NOMO-1 treated with DMSO at 0.1 percent for 48 hours (cell line): ENCODE results near the gene ARF1.
A peak's percentile ranks its signal among the peaks of the same experiment; 100 is the strongest.

Experiments
- DNase-seq: peaks from one replicate; lab custom pipeline; 2025; ENCODE audit not compliant: unreplicated experiment; lab: John Stamatoyannopoulos, UW

Gene ARF1

DNA sequence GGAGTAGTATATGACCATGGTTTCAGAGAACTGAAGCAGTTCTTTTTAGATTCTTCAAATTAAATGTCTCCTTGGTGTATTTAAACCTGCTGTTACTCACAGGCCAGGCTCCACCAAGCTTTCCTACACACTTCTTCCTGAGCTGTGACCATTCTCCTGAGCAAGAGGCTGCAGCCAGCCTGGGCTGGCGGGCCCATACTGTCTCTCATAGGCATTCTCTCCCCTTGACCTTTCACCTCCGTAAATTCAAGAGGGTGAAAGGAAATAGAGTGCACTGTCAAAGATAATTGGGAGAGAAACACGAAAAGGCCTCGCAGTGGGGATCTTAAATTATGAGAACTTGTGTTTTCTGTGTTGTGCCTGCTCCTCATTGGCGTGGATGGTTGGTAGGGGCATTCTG is 2.3 kb downstream of the ARF1 start:
- no peak for DNase-seq

DNA sequence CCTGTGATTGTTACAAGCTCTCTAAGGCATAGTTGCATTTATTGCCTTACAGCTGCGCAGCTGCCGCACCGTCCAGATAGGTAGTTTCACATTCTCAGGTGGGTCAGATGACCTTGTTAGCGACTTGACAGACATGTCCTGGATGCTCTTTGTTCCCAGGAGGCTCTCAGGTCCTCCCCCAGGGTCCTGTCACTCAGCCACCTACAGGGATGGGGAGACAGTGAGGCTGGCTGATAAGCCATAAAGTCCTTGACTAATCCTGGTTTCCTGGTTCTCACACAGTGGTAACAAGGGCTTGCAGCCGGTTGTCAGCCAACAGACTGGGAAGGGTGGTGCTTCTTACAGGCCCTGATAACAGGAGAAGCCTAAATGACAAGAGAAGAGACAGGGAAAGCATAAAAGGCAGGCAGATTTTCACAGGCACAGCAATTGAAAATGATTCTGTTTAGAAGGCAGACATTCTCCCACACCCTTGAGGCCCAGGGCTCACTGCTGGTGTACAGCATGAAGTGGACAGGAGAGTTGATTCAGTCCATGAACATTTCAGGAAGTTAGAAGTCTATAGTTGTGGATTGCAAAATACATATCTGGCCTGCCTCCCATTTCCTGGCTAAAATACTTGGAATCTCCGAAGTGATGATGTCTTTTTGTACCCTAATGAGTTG is 2.9 kb downstream of the ARF1 start:
- DNase-seq = no peak

DNA sequence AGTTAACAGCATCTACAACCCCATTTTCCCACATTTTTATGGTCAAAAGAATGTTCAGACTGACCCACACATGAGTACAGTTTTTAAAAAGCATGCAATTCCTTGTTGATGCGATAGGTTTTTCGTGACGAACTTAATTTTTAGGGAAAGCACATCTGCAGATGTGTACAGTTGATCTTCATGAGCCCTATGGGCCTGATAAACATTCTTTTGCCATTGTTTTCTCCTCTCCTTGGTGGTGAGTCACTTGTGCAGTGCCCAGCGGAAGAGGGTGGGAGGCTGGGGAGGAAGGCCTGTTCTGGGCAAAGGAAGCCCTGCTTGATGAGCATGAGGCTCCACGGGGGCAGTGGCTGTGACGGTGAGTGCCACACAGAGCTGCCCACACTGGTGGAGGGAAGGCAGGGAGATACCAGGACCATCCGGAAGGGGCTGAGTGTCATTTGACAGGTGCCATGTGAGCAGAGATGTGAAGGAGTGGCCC is 5.3 kb downstream of the ARF1 start:
- no peak for DNase-seq

DNA sequence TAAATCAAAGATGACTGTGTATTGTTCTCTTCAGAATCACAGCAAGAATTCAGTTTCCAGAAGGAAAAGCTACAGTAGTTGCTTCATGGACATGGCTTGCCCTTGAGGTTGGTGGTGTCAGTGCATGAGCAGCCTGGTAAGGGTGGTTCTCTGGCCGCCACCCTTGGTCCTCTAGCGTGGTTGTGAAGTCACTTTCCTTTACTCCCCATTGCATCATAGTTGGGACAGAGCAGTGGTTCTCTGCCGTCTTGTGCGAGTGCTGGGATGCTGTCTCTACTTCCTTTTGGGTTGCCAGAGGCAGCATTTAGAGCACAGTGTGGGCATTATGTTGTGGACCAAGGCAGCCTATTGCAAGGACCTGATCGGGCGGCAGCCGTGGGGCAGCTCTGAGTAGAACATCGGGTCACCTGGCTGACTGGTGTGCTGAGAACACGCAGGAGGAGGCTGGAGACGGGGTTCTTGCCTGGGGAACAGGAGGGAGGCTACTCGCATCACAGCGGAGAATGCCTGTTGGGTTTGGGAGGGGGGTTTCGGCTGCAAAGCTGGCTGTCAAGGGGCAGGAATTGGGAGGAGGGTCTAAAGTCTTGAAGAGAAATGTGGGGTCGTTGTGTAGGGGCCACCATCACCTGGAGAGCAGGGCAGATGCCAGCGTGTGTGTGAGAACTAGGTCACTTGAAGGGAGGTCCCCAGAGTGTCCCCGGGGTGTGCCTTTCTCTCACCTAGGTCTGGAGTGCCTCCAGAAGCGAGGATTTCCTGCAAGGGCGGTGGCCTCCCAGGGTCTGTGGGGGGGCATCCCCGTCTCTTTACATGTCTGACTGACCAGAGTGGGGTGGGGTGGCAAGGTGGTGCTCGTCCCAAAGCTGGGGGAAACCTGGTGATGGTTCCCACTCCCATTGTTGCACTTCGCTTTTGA is 6.3 kb downstream of the ARF1 start:
- peak; percentile 74 for DNase-seq

DNA sequence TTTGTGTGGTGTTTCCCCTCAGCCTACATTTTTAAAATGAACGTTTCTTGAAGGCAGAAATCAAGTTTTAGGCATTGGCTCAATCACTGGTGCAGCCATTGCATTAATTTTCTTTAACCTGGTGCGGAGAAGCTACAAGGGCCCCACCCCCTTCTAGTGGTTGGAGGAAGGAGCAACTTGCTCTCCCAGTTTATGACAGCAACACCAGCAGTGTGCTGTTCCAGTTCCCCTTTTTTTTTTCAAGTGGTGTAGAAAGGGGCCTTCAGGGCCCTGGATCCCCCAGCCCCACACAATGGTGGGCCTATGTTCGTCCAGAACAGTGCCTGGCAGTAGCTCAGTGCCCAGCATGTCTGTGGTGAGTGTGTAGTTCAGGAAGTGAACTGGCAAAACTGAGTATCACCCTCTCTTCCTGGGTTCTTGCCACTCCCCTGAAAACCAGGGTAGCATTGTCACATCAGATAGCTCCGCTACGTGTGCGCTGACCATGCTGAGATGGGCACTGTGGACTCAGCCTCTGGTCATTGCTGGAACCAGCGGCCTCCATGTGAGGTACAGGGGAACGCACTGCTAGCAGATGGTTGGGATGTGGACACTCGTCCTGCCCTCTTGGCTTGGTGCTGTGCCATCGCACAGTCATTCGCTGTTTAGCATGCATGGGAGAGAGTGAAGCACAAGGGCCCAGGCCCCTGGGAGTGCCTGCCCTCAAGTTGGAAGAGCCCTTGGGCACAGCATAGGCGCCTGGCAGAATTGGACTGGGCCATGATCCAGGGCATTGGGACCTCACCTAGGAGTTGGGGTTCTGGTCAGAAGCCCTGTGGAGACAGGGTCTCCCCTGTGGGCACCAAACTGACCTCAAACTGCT is 7.2 kb downstream of the ARF1 start:
- DNase-seq = peak; percentile 75

DNA sequence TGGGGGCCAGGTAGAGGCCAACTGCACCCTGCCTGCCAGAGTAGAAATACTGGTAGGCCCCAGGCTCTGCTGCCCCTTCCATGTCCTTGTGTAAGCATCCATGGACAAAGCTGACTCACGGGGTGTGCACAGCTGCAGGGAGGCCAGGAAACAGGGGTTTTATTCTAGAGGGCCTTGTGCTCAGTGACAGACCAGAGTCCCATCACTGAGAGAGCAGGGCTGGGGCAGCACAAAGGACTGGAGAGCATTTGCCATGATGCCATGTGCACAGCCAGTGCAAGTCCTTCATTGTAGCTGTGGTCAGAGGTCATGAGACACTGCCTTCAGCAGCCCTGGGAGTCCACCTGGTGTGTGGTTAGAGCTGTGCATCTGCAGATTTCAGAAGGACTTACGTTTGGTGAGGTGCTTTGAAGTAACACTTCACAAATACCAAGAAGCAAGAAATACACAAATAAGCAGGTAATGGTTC is 8.1 kb downstream of the ARF1 start:
- no peak for DNase-seq

DNA sequence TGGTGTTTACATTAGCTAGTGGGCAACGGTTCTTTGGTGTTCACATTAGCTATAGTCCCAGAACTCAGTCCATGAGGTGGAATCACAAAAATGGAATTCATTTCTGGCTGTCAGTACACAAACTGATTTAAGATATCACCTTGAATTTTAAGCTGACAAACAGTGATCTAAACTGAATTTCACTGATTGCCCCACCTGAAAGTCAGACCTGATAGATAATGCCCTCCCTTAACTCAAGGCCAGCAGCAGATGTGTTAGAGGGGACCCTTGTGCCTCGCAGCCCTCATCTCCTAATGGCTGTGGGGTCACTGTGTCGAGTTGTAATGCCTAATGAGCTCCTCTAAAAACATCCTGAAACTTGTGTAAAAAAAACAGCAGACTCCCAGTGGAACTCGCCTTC is 8.6 kb downstream of the ARF1 start:
- DNase-seq = no peak

DNA sequence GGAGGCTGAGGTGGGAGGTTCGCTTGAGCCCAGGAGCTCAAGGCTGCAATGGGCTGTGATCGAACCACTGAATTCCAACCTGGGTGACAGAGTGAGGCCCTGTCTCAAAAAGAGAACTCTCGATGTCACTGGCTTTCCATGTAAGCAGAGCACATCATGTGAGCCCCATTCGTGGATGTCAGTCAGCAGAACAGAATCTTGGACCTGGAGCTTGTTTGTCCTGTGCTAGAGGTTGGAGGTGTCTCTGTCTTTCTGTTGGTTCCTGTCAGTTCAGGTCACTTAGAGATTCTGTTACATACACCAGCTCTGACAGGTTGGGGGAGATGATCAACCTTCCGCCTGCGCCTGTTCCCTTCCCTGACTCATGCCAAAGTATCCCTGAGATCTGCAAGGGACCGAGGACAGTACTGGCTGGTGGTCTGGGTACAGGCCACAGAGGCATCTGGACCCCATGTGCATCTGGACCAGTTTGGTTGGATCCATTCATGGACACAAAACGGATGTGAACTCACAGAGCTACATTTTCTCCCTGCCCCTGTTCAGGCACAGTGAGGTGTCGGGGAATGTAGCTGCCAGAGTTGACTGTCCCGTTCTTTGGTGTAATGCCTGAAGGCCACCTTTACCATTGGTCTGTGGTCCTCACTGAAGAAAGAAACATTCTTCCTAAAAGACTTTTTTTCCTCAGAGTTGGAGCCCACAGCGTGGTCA is 10.0 kb downstream of the ARF1 start:
- no peak for DNase-seq

DNA sequence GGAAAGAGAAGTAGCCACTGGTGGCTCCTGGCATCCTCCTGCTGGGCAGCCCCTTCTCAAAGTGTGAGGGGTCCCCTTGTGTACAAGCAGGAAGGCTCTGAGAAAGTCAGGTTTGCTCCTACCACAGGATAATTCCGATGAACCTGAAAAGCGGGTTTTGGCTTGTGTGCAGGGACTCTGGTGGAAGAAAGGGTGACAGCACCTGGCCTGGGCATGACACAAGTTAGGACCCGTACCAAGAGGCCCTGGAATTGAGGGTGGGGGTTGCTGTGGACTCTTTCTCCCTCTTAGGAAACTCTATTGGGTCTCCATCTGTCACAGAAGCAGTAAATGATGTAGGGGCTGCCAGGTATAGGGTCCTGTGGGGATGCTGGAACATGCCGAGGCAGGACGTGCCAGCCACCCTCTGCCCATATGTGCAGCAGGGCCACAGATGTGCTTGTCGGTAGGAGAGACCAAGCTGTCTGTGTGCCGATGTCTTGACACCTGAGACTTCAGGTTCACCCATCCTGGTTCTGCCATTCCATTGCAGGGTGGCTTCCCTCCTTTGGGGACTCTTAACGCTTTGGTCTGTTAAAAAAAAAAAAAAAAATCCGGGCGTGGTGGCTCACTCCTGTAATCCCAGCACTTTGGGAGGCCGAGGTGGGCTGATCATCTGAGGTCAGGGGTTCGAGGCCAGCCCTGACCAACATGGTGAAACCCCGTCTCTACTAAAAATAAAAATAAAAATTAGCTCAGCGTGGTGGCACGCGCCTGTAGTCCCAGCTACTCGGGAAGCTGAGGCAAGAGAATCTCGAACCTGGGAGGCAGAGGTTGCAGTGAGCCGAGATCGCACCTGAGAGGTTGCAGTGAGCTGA is 10.8 kb downstream of the ARF1 start:
- no peak for DNase-seq

DNA sequence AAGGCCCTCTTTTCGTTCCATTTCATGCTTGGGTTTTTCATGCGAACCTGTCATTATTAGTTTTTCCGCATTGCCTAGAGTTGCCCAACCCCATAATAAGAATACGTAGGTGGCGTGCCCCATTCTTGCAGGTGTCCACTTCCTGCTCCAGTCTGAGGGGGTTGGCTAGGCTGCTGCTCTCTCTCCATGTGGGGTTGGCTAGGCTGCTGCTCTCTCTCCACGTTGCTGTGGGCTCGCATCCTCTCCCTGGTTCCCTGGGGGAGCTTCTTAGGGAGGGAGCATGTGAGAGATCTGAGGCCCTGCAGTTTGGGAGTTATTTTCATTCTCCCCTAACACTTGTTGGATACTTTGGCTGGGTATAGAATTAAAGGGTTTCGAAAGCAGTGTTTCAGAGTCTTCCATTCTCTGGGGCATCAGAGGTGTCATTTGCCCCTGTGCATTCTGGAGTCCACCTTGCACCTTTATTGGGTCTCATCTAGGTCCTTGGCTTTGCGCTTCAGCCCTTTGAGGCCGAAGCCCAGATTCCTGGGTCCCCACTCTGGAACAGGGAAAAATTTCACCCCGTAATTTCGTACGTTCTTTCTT is 12.0 kb downstream of the ARF1 start:
- DNase-seq = no peak

DNA sequence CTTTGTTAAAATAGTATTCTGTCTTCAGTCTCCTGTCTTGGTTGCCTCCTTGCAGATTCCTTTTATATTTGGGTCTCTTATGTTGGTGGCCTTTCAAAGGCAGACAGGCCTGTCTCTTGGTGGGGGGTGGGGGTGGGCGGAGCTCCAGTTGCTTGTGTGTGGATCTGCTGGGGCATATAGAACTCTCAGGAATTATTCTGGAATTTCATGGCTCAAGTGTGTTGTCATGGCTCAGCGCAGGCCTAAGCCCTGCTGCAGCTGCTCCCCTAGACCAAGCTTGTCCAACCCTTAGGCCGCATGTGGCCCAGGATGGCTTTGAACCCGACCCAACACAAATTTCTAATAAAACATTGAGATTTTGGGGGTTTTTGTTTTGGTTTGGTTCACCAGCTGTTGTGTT is 12.7 kb downstream of the ARF1 start:
- DNase-seq = no peak

DNA sequence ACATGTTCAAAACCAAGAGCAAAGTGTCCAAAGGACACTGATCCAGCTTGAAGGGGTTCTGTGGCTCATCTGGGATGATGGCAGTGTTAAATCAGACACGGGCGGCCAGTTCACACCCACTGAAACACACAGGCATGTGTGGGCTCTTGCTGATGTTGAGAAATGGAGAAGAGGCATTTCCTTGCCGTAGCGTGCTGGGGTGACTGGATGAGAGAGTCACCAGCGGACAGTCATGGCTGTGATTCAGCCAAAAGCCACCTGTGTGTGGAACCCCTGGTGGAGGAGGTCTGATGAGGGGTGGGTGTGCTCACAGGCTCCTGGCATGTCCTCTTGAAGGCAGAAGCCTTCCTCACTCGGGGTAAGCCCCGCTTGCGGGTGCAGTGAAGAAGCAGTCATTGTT is 13.4 kb downstream of the ARF1 start:
- DNase-seq = no peak

DNA sequence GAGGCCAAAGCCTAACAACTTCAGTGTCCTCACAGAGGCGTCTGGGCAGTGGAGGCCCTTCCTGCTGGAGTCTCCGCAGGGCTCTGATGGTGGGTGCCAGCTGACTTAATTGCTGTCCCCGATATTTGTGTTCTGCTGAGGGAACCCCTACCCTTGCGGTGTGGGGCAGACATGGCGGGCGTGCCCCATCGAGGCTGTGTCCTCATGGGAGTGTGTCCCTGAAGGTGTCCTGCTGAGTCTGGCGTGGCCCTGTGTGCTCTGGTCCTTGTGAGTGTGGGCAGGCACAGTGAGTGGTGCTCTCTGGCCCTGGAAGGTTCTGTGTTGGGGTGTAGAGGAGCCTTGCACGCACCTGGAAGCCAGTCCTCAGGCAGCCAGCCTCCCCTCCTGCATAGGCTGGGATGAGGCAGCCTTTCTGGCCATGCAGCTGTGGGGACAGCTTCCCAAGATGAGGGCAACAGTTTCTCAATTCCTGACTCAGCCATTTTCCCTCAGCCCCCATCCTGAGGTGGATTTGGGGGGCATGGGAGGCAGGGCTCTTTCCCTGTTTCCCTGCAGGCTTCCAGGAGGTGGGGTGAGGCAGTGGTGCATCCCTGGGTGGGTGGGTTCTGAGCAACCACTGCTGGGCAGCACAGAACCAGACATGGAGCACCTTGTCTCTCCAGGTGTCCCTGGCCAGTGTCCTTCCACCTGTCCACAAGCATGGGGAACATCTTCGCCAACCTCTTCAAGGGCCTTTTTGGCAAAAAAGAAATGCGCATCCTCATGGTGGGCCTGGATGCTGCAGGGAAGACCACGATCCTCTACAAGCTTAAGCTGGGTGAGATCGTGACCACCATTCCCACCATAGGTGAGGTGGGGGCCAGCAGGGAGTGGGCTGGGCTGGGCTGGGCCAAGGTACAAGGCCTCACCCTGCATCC is 14.2 kb downstream of the ARF1 start:
- no peak for DNase-seq

DNA sequence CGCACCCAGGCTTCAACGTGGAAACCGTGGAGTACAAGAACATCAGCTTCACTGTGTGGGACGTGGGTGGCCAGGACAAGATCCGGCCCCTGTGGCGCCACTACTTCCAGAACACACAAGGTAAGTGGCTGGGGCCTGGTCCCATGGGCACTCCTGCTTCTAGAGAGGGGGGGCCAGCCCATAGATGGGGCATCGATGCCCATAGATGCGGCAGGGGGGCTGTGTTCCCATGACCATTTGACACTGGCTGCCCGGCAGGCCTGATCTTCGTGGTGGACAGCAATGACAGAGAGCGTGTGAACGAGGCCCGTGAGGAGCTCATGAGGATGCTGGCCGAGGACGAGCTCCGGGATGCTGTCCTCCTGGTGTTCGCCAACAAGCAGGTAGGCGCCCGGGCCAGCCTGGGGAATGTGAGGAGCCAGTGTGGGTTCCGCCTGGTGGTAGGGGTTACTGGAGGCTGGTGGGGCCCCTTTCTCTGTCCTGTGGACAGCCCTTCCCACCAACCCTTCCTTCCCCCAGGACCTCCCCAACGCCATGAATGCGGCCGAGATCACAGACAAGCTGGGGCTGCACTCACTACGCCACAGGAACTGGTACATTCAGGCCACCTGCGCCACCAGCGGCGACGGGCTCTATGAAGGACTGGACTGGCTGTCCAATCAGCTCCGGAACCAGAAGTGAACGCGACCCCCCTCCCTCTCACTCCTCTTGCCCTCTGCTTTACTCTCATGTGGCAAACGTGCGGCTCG is 15.0 kb downstream of the ARF1 start:
- no peak for DNase-seq

DNA sequence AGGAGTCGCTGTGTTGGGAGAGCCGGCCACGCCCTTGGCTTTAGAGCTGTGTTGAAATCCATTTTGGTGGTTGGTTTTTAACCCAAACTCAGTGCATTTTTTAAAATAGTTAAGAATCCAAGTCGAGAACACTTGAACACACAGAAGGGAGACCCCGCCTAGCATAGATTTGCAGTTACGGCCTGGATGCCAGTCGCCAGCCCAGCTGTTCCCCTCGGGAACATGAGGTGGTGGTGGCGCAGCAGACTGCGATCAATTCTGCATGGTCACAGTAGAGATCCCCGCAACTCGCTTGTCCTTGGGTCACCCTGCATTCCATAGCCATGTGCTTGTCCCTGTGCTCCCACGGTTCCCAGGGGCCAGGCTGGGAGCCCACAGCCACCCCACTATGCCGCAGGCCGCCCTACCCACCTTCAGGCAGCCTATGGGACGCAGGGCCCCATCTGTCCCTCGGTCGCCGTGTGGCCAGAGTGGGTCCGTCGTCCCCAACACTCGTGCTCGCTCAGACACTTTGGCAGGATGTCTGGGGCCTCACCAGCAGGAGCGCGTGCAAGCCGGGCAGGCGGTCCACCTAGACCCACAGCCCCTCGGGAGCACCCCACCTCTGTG is 15.9 kb downstream of the ARF1 start:
- no peak for DNase-seq

DNA sequence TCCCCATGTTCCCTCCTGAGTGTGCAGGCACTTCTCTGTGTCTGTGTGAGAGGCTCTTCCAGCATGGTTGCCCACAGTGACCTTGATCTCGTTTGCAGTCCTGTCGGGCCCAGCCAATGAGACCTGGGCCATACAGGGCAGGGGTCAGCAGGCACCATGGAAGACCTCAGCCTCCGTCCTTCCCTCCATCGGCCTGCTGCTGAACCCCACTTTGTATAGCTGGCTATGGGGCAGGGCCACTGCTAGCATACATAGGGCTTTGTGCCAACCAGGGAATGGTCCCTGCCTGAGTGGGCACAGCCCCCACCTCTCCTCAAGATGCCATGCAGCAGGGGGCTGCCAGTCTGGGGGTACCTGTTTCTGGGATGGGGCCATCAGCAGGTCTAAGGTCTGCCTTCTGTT is 16.8 kb downstream of the ARF1 start:
- DNase-seq = no peak
